CD1c-positive myeloid dendritic cell (primary cell): ENCODE data around the gene CCDC121.

Experiments used
- DNase-seq: peaks from one replicate; pipeline ENCODE4 v3.0.0-alpha.2; 2016; ENCODE audit errors: extremely low spot score

CCDC121 gene

GRCh38 chr2:27582129-27582694 is 46.6 kb downstream of the CCDC121 start:
- DNase-seq: no peak

- DNase-seq: no peak
Measured at GRCh38 chr2:27581417-27582128, 47.2 kb downstream of the CCDC121 start.
